Panc1 (cell line): ENCODE measurements around the gene MT1B.
"Not testable (repeated sequence)": the region's sequence is repeated elsewhere in the genome, so short reads cannot be mapped to it uniquely, and the experiment has no call there.

Experiments
- CTCF ChIP-seq: fragments of 450-650 bp; IDR thresholded peaks from 2 replicates; pipeline ENCODE4 v1.5.1; 2017; ENCODE audit warnings: mild to moderate bottlenecking
- REST ChIP-seq, 2 experiments: IDR thresholded peaks; 2 replicates each; pipeline ENCODE4 v1.6.1; 2011 to 2012; ENCODE audit warnings: low read depth in 2 of 2, control low read depth in 1 of 2, low read length in 1 of 2, mild to moderate bottlenecking in 1 of 2, moderate library complexity in 1 of 2; ENCODE audit not compliant: insufficient read depth in 1 of 2

- not testable (repeated sequence) for TF ChIP-seq CTCF; REST (IDR thresholded peaks at IDR 0.05; ENCODE audit: insufficient read depth in 1 of 2, low read depth in 2 of 2, low read length in 1 of 2)
Observed at GRCh38 chr16:56621665-56622445, 29.8 kb upstream of the MT1B start.
